Measurements from ENCODE around the gene IL7R. TPM values are rescaled to one million over a fixed set of nuclear protein-coding genes. Genes with fewer than 3 reads are reported as not detected.

IL7R gene
- total and polyA plus RNA-seq, 2 experiments from 2014 or later = not detected

DNA sequence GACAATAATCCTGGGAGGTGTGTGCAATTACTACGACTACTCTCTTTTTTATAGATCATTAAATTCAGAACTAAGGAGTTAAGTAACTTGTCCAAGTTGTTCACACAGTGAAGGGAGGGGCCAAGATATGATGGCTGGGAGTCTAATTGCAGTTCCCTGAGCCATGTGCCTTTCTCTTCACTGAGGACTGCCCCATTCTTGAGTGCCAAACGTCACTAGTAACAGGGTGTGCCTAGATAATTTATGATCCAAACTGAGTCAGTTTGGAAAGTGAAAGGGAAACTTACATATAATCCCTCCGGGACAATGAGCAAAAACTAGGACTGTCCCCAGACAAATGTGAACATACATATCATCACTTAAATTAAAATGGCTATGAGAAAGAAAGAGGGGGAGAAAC is 20.2 kb downstream of the IL7R start:
- H3K4me3 ChIP-seq = no peak overlapping the region
- no peaks in the 10 kb centered on the region for H3K4me1 ChIP-seq (ENCODE audit: low read depth)
- H3K27ac ChIP-seq = no peak overlapping the region
- no peak for DNase-seq (ENCODE audit: low read depth in 1 of 2, low spot score in 1 of 2)
- TF ChIP-seq CTCF (IDR thresholded peaks at IDR 0.05; ENCODE audit: low read depth, low read length) = no peak
- no peaks in the 10 kb centered on the region for H3K36me3 ChIP-seq
- H3K9me3 ChIP-seq (ENCODE audit: low read depth) = no peaks in the 10 kb centered on the region
- no peaks in the 10 kb centered on the region for H3K27me3 ChIP-seq

DNA sequence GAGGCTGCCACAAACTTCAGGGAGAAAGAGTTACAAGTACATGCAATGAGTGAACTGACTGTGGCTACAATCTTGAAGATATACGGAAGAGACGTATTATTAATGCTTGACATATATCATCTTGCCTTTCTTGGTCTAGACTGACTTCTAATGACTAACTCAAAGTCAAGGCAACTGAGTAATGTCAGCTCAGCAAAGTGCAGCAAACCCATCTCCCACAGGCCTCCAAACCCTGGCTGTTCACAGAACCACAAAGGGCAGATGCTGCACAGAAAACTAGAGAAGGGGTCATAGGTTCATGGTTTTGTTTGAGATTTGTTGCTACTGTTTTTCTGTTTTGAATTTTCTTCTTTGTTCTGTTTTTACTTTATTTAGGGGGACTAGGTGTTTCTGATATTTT is 21.0 kb downstream of the IL7R start:
- no peak for TF ChIP-seq CTCF (IDR thresholded peaks at IDR 0.05; ENCODE audit: low read depth, low read length)
- no peak for DNase-seq (ENCODE audit: low read depth in 1 of 2, low spot score in 1 of 2)
- Histone ChIP-seq H3K9me3 (ENCODE audit: low read depth) (no peaks in the 10 kb centered on the region), H3K36me3 (no peaks in the 10 kb centered on the region), H3K4me1 (ENCODE audit: low read depth) (no peaks in the 10 kb centered on the region), H3K27me3 (no peaks in the 10 kb centered on the region), H3K4me3 (no peak overlapping the region), H3K27ac (no peak overlapping the region)

- no peak for DNase-seq (ENCODE audit: low read depth in 1 of 2, low spot score in 1 of 2)
- Histone ChIP-seq H3K4me3 (no peak overlapping the region), H3K27me3 (no peaks in the 10 kb centered on the region), H3K9me3 (ENCODE audit: low read depth) (no peaks in the 10 kb centered on the region), H3K4me1 (ENCODE audit: low read depth) (no peaks in the 10 kb centered on the region), H3K36me3 (no peaks in the 10 kb centered on the region), H3K27ac (no peak overlapping the region)
- TF ChIP-seq CTCF (IDR thresholded peaks at IDR 0.05; ENCODE audit: low read depth, low read length) = no peak
Measured at GRCh38 chr5:35878079-35878478, 21.4 kb downstream of the IL7R start.

- no peaks in the 10 kb centered on the region for H3K9me3 ChIP-seq (ENCODE audit: low read depth)
- no peak for TF ChIP-seq CTCF (IDR thresholded peaks at IDR 0.05; ENCODE audit: low read depth, low read length)
- H3K4me1 ChIP-seq (ENCODE audit: low read depth) = no peaks in the 10 kb centered on the region
- H3K36me3 ChIP-seq = no peaks in the 10 kb centered on the region
- no peaks in the 10 kb centered on the region for H3K27me3 ChIP-seq
- no peak overlapping the region for H3K27ac ChIP-seq
- DNase-seq (ENCODE audit: low read depth in 1 of 2, low spot score in 1 of 2) = no peak
- no peak overlapping the region for H3K4me3 ChIP-seq
Measured at GRCh38 chr5:35879096-35879495, 22.4 kb downstream of the IL7R start.

- TF ChIP-seq CTCF (IDR thresholded peaks at IDR 0.05; ENCODE audit: low read depth, low read length) = no peak
- Histone ChIP-seq H3K4me1 (ENCODE audit: low read depth) (no peaks in the 10 kb centered on the region), H3K36me3 (no peaks in the 10 kb centered on the region)
Measured at GRCh38 chr5:35879649-35880048, 23.0 kb downstream of the IL7R start.

GRCh38 chr5:35880156-35880555 is 23.5 kb downstream of the IL7R start:
- H3K4me3 ChIP-seq = no peak overlapping the region
- no peaks in the 10 kb centered on the region for H3K27me3 ChIP-seq
- no peak overlapping the region for H3K27ac ChIP-seq
- no peak for DNase-seq (ENCODE audit: low read depth in 1 of 2, low spot score in 1 of 2)
- TF ChIP-seq CTCF (IDR thresholded peaks at IDR 0.05; ENCODE audit: low read depth, low read length) = no peak
- H3K9me3 ChIP-seq (ENCODE audit: low read depth) = no peaks in the 10 kb centered on the region
- H3K4me1 ChIP-seq (ENCODE audit: low read depth) = no peaks in the 10 kb centered on the region
- H3K36me3 ChIP-seq = no peaks in the 10 kb centered on the region

More at GRCh38 chr5:35879649-35880048, 23.0 kb downstream of the IL7R start:
- H3K4me3 ChIP-seq = no peak overlapping the region
- H3K27me3 ChIP-seq = no peaks in the 10 kb centered on the region
- no peak for DNase-seq (ENCODE audit: low read depth in 1 of 2, low spot score in 1 of 2)
- no peaks in the 10 kb centered on the region for H3K9me3 ChIP-seq (ENCODE audit: low read depth)
- H3K27ac ChIP-seq = no peak overlapping the region

Data from cardiac muscle cell (in vitro differentiated cells and primary cell).